ENCODE measurements around the gene ZNF766. TPM values are rescaled to one million over a fixed set of nuclear protein-coding genes. Genes with fewer than 3 reads are reported as not detected.
"Not testable (repeated sequence)": the region's sequence is repeated elsewhere in the genome, so short reads cannot be mapped to it uniquely, and the experiment has no call there.

ZNF766 gene
- total and polyA plus RNA-seq, 3 donors from 2014 or later = 15.8 to 35.7 (median 30.2) TPM

GRCh38 chr19:52336117-52336790 is 66.9 kb downstream of the ZNF766 start, which contains the start of gene ZNF610:
Gene ZNF610, plus strand, starts transcription at chr19:52336243. Its CDS starts 12,930 bp downstream, at chr19:52349173.
- Histone ChIP-seq H3K27ac (peak within 1 kb of the TSS; percentile 70 to 80), H3K4me3 (peak within 1 kb of the TSS; percentile 79 to 84), H3K4me1 (no peaks in the 10 kb centered on the region), H3K27me3 (no peaks in the 10 kb centered on the region), H3K36me3 (ENCODE audit: low read depth, missing control alignments) (no peaks in the 10 kb centered on the region), H3K9me3 (no peaks in the 10 kb centered on the region)
- intact Hi-C loops (cut with DNase I; ENCODE audit: low total_unique reads) = no loop called here
- no peak for TF ChIP-seq POLR2A (IDR thresholded peaks at IDR 0.05)
- TF ChIP-seq CTCF (IDR thresholded peaks at IDR 0.05) = no peak
- 0 to 1% methylated on average over 40 to 55 of the region's 55 CpGs for WGBS, 2 donors
- DNase-seq = peak; percentile 94

- Histone ChIP-seq H3K27me3 (no peaks in the 10 kb centered on the region), H3K9me3 (no peaks in the 10 kb centered on the region), H3K36me3 (ENCODE audit: low read depth, missing control alignments) (no peaks in the 10 kb centered on the region), H3K4me3 (peak overlapping the region; percentile 79 to 84), H3K4me1 (no peaks in the 10 kb centered on the region), H3K27ac (peak overlapping the region in 1 of 2 donors; percentile 70)
- 3% methylated on average over 5 to 9 of the region's 9 CpGs for WGBS, 2 donors
- TF ChIP-seq CTCF (IDR thresholded peaks at IDR 0.05) = no peak
- no peak for TF ChIP-seq POLR2A (IDR thresholded peaks at IDR 0.05)
- no peak for DNase-seq
- intact Hi-C loops (cut with DNase I; ENCODE audit: low total_unique reads) = no loop called here
Observed at GRCh38 chr19:52336791-52337381, 67.5 kb downstream of the ZNF766 start.

GRCh38 chr19:52339022-52339421 is 69.6 kb downstream of the ZNF766 start:
- DNase-seq; intact Hi-C loops (cut with DNase I; ENCODE audit: low total_unique reads); H3K4me3 ChIP-seq; H3K4me1 ChIP-seq; H3K9me3 ChIP-seq; H3K27me3 ChIP-seq; H3K27ac ChIP-seq; H3K36me3 ChIP-seq (ENCODE audit: low read depth, missing control alignments): not testable (repeated sequence)
- 66 to 78% methylated on average over 3 of the region's 3 CpGs for WGBS, 2 donors

- peak; percentile 71 for DNase-seq
- Histone ChIP-seq H3K36me3 (ENCODE audit: low read depth, missing control alignments) (no peaks in the 10 kb centered on the region), H3K4me3 (no peak overlapping the region), H3K27ac (no peak overlapping the region), H3K9me3 (no peaks in the 10 kb centered on the region), H3K4me1 (no peaks in the 10 kb centered on the region), H3K27me3 (no peaks in the 10 kb centered on the region)
- WGBS, 2 donors = 35 to 59% methylated on average over 3 to 8 of the region's 8 CpGs
- intact Hi-C loops (cut with DNase I; ENCODE audit: low total_unique reads) = no loop called here
- no peak for TF ChIP-seq POLR2A (IDR thresholded peaks at IDR 0.05)
- TF ChIP-seq CTCF (IDR thresholded peaks at IDR 0.05) = peak; percentile 35 to 51 (median 37)
Observed at GRCh38 chr19:52343548-52343947, 74.2 kb downstream of the ZNF766 start.

- no peaks in the 10 kb centered on the region for H3K4me1 ChIP-seq
- intact Hi-C loops (cut with DNase I; ENCODE audit: low total_unique reads) = no loop called here
- no peaks in the 10 kb centered on the region for H3K9me3 ChIP-seq
- no peak for DNase-seq
- no peak overlapping the region for H3K27ac ChIP-seq
- H3K27me3 ChIP-seq = no peaks in the 10 kb centered on the region
- 86% methylated on average over 6 of the region's 6 CpGs for WGBS, 2 donors
- H3K36me3 ChIP-seq (ENCODE audit: low read depth, missing control alignments) = no peaks in the 10 kb centered on the region
- TF ChIP-seq POLR2A (IDR thresholded peaks at IDR 0.05) = no peak
- TF ChIP-seq CTCF (IDR thresholded peaks at IDR 0.05) = no peak
- no peak overlapping the region for H3K4me3 ChIP-seq
Observed at GRCh38 chr19:52345162-52345561, 75.8 kb downstream of the ZNF766 start.

MicroRNAs within 50 kb of the gene (microRNA counts, 767-probe panel; counts per million panel counts)
- 0 to 152 counts per million in 2 donors for microRNA hsa-miR-643

Small RNA genes lying within 50 kb of the gene (microRNA-seq; reads per million reads assigned to microRNA genes)
- 0.70 to 4.1 reads per million in 2 donors for gene MIR643 (ENCODE audit: borderline number of aligned reads in 2 of 2, borderline replicate concordance in 1 of 2)
- gene MIR6801 (ENCODE audit: borderline number of aligned reads in 2 of 2, borderline replicate concordance in 1 of 2) = 0 to 0.69 reads per million in 2 donors

Small RNA genes lying within 50 kb of the gene (small RNA-seq; reads per million reads assigned to genes)
- gene MIR643 = 0 reads per million in 2 donors
- 0 reads per million in 2 donors for gene MIR6801
- gene RF00019 = 0 reads per million in 2 donors

Other genes with a start within 250 kb of the ZNF766 start
- gene ZNF614, start 241.2 kb upstream of the ZNF766 start, total RNA-seq = 10 to 100 TPM; 13.2 to 13.9 TPM
- gene ZNF614, start 241.2 kb upstream of the ZNF766 start, polyA plus RNA-seq (ENCODE audit: insufficient read depth, low read depth, low replicate concordance) = 8.6 TPM
- gene ZNF432, start 220.7 kb upstream of the ZNF766 start, total RNA-seq = 10 to 100 TPM; 15.7 to 16.8 TPM
- 11.6 TPM for gene ZNF432, start 220.7 kb upstream of the ZNF766 start, polyA plus RNA-seq (ENCODE audit: insufficient read depth, low read depth, low replicate concordance)
- gene ZNF841, start 173.8 kb upstream of the ZNF766 start, total RNA-seq = 10 to 100 TPM; 26.9 to 27.0 TPM
- 8.5 TPM for gene ZNF841, start 173.8 kb upstream of the ZNF766 start, polyA plus RNA-seq (ENCODE audit: insufficient read depth, low read depth, low replicate concordance)
- gene ZNF616, start 129.6 kb upstream of the ZNF766 start, total RNA-seq = 10 to 100 TPM in 1 of 2 donors, 1 to 10 TPM in 1; 9.0 to 11.3 TPM
- 6.3 TPM for gene ZNF616, start 129.6 kb upstream of the ZNF766 start, polyA plus RNA-seq (ENCODE audit: insufficient read depth, low read depth, low replicate concordance)
- 1 to 10 TPM; 5.4 to 9.2 TPM for gene ZNF836, start 98.0 kb upstream of the ZNF766 start, total RNA-seq
- gene ZNF836, start 98.0 kb upstream of the ZNF766 start, polyA plus RNA-seq (ENCODE audit: insufficient read depth, low read depth, low replicate concordance) = 3.3 TPM
- 100 to 1,000 TPM; 262 to 289 TPM for gene PPP2R1A, start 79.5 kb upstream of the ZNF766 start, total RNA-seq
- 181 TPM for gene PPP2R1A, start 79.5 kb upstream of the ZNF766 start, polyA plus RNA-seq (ENCODE audit: insufficient read depth, low read depth, low replicate concordance)
- 1 to 10 TPM; 4.3 to 4.6 TPM for gene ZNF480, start 27.6 kb downstream of the ZNF766 start, total RNA-seq
- 3.3 TPM for gene ZNF480, start 27.6 kb downstream of the ZNF766 start, polyA plus RNA-seq (ENCODE audit: insufficient read depth, low read depth, low replicate concordance)
- 10 to 100 TPM; 11.1 to 21.5 TPM for gene ZNF610, start 66.7 kb downstream of the ZNF766 start, total RNA-seq
- gene ZNF610, start 66.7 kb downstream of the ZNF766 start, polyA plus RNA-seq (ENCODE audit: insufficient read depth, low read depth, low replicate concordance) = 16.6 TPM
- 10 to 100 TPM; 22.1 to 27.6 TPM for gene ZNF880, start 100.3 kb downstream of the ZNF766 start, total RNA-seq
- gene ZNF880, start 100.3 kb downstream of the ZNF766 start, polyA plus RNA-seq (ENCODE audit: insufficient read depth, low read depth, low replicate concordance) = 13.8 TPM
- gene ZNF528, start 128.3 kb downstream of the ZNF766 start, total RNA-seq = 10 to 100 TPM; 53.7 to 55.4 TPM
- 31.6 TPM for gene ZNF528, start 128.3 kb downstream of the ZNF766 start, polyA plus RNA-seq (ENCODE audit: insufficient read depth, low read depth, low replicate concordance)
- 1 to 10 TPM; 3.7 to 8.3 TPM for gene ZNF534, start 159.6 kb downstream of the ZNF766 start, total RNA-seq
- 2.1 TPM for gene ZNF534, start 159.6 kb downstream of the ZNF766 start, polyA plus RNA-seq (ENCODE audit: insufficient read depth, low read depth, low replicate concordance)
- 10 to 100 TPM; 18.0 to 23.1 TPM for gene ZNF578, start 184.0 kb downstream of the ZNF766 start, total RNA-seq
- gene ZNF578, start 184.0 kb downstream of the ZNF766 start, polyA plus RNA-seq (ENCODE audit: insufficient read depth, low read depth, low replicate concordance) = 12.2 TPM

Data from testis (tissue), 3 donors.